Stimulated activated CD4-positive, alpha-beta T cell treated with anti-CD3 and anti-CD28 coated beads, Interleukin-2, amount 100 ng/mL, for 4 hours (primary cell): ENCODE data around the gene C5.

Experiments used
- DNase-seq: peaks from one replicate; pipeline ENCODE4 v3.0.0-alpha.2; 2020; ENCODE audit warnings: low read depth

The C5 gene

GRCh38 chr9:120924698-120925534 is 125.2 kb downstream of the C5 start:
- no peak for DNase-seq

- DNase-seq, result no peak
These were observed 126.3 kb downstream of the C5 start for GRCh38 chr9:120923620-120924328.

- no peak for DNase-seq
These were observed 127.5 kb downstream of the C5 start for GRCh38 chr9:120922404-120923195.

DNA sequence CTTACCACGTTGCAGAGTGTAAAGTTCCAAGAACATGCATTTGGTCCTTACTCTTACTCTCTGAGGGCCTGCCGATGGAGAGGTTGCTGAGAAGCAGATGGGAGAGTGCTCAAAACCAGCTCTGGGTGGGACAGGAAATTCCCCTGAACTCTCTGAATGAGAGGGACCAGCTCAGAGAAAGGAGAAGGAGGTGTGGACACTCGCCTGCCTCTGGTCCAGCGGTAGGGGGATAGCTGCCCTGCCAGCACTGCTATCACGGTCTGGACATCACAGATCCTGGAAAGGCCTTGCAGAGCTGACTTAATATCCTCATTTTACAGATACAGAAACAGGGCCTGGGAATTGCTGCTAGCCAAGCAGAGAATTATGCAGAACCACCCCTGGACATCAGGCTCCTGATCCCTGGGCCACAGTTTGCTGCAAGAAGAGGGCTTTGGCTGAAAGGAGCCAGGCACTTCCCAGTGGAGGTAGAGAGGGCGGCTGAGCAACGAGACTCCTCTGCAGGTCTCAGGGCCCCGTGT is 128.4 kb downstream of the C5 start:
- no peak for DNase-seq

GRCh38 chr9:120920806-120921178 is 129.3 kb downstream of the C5 start:
- no peak for DNase-seq

- DNase-seq, result no peak
These were observed 130.0 kb downstream of the C5 start for GRCh38 chr9:120919843-120920805.

DNA sequence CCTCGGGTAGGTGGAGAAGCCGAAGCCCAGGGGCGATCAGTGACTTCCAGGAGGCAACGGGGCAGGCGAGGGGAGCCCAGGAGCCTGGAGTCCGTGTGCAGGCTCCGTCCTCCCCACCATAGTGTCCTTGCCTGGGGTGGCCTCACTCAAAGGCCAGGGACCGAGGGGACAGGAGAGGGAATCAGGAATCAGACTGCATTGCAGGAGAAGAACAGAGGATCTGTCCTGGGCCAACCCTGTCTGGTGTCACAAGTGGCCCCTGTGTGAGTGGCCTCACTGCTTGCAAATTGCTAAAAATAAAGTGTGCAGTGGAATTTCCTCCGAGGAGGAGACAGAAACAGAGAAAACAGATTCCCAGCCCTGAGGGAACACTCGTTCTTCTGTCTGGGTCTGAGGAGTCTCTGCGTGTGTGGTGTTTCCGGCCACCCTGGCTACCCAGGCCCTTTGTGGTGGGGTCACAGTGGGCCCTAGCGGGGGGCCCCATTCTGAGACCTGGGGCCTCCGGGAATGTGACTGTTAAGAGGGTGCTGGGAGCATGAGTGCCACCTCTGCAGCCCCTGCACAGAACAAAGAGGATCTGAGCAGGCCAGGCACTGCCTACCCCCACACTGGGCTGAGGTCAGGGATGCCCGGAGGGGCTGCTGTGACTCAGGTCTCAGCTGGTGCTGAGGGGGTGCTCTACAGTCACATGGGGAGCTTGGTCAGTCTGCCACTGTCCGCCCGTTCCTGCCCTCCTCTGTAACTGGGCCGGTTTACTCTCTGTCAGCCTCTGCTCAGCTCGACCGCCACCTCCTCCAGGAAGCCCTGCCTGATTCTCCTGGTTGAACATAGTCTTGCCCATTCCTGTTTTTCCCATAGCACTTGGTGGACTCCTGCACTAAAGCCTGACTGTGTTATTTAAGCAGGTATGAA is 130.9 kb downstream of the C5 start:
- no peak for DNase-seq

GRCh38 chr9:120917929-120918762 is 131.9 kb downstream of the C5 start:
- no peak for DNase-seq

DNA sequence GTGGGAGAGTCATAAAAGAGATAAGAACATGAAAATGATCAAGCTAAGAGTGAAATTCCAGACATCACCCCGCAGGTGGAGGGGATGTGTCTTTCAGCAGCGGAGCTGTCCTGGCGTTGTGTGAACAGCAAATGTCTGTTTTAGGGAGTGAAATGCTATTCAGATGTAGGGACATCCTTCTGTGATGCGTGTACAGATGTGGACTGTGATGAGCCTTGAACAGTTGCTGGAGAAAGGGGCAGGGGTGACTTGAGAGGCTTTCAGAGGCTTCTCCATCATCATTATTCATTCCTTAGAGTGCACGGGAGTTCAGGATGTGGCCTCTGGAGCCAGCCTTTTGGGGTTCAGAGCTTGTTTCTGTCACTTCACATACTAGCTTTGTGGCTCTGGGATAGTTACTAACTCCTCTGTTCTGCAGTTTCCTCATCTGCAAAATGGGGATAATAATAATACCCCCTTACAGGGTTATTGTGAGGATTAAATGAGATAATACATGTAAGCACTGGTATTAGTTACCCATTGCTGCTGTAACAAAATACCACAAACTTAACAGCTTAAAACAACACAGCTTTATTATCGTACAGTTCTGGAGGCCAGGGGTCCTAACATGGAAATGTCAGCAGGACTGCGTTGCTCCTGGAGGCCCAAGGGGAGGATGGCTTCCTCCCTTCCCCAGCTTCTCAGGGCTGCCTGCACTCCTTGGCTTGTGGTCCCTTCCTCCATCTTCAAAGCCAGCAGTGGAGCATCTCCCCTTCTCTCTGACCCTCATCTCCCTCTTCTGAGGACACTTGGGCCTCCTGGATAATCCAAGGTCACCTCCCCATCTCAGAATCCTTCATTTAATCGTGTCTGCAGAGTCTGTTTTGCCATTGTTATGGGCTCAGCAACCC is 132.8 kb downstream of the C5 start:
- no peak for DNase-seq

DNA sequence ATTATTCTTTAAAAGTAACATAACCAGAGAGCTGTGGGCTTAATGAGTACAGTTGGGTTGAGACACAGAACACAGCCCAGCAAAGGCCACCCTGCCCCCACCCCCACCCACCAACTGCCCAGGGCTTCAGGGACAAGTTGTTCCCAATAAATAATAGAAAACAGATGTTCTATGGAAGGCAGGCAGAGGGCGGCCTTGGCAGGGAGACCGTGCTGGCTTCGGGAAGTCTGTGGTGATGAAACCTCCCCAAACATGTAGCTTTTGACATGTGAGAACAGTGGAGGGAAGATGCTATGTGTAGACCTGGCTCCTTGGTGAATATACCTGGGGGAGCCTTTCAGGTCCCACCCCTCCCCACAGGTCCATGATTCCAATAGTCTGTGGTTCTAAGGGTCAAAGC is 133.5 kb downstream of the C5 start:
- DNase-seq, result no peak

DNA sequence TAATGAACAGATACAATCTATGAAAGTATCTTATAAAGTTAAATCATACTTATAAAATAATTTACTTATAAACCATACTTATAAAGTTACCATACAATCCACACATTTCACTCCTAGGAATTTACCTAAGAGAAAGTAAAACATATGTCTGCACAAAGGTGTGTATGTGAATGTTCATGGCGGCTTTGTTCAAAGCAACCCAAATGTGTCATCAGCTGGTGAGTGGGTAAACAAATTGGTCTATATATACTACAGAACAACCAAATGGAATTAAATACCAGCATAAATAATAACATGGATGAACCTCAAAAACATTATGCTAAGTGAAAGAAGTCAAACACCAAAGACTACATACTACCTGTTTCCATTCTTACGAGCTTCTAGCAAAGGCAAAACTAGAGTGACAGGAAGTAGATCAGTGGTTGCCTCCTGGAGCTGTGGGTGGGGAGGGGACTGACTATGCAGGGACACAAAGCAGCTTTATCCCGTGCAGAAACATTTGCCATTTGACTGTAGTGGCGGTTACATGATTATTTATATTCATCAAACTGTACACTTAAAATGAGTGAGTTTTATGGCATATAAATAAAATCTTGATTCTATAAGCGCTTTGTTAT is 134.1 kb downstream of the C5 start:
- DNase-seq, result no peak

GRCh38 chr9:120914953-120915352 is 135.1 kb downstream of the C5 start:
- DNase-seq, result no peak

GRCh38 chr9:120914396-120914795 is 135.7 kb downstream of the C5 start:
- DNase-seq, result no peak

DNA sequence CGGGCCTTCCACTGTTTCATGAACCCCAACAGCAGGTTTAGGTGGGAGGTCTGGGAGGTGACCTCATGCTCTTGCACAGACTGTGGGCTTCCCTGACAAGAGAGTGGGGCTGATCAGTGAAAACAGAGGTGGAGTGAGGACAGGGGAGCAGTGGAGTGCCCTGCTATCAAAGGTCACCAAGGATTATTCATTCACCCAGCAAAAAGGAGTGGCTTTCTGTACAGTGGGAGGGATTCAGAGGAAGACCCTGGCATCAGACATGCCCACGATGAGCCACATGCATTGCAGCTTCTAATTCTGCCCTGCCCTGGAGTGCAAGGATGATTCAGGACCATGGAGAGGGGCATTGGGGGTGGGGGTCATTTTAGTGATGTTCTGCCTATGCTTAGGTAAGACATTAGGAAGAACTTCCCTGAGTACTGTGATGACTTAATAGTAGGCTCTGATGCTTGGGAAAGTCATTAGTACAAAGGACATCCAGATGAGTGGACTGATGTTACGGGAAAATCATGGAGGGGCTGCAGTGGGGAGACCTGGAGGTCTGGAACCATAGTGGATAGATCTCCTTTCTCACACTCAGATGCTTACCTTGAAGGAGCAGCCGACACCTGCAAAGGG is 136.3 kb downstream of the C5 start:
- no peak for DNase-seq

DNA sequence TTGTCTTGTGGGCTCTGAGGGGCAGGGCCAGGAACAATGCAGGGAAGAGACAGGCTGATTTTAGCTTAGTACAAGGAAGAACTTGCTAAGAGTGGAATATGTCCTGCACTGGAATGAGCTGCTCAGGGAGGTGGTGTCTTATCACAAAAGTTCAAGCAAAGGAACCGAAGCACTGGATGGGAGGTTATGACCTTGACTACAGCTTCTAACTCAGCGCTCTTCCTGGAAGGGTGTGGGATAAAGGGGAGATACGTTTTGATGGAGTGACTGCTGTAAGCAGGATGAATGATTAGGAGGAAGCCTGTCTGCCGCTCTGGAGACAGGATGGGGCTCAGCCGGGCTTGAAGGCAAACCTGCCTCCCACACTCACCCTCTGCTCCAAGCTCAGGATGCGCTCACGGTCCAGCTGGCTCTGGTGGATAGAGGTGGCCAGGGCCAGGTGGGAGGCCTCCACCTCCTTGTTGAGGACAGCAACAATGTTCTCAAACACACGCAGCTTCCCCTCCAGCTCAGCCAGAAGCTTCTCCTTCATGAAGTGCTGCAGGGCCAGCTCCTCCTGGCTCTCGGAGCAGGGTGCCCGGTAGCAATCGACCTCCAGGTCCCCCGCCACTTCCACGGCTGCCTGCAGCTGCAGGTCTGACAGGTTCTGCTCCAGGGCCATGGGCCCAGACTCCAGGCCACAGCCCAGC is 137.0 kb downstream of the C5 start:
- DNase-seq, result no peak

DNA sequence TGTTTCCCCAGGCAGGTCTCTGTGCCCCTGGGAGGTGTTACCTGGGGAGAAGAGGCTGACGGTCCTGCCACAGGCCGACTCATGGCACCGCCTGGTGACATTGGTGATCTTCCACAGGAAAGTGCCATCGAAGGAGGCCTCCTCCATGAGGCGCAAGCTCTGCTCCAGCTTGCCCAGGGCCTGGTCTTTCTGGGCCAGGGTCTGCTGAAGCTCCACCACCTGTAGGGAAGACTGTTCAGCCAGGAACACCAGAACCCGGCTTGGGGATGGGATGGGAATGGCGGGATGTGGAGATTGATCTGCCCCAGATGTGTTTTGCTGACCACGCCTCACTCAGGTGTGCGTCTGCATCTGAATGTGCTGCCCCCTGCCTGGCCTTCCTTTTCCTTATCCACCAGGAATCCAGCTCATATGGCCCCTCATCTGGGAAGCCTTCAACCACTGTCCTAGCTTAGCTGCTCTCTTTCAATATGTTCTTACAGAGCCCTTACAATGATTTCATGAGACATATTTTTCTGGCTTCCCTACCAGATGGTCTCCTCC is 138.7 kb downstream of the C5 start:
- no peak for DNase-seq

DNA sequence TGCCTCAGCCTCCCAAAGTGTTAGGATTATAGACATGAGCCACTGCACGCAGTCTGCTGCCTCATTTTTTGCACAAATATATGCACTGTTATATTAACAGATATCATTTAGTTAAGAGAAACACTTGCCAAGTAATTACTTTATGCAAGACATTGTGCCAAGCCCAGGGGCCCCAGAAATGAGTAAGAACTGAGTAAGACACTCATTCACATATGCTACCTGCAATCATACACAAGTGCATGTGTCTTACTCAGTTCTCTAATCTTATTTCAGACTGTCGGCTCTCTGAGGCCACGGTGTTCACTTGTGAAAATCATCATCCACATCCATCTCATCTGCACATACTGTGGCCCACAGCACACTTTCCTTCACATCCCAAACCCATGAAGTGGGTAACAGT is 139.4 kb downstream of the C5 start:
- DNase-seq, result no peak
